ENCODE results near the gene SMIM8.

GRCh38 chr6:87341899-87342298 lies 19.5 kb downstream of the SMIM8 start:
- TF ChIP-seq CTCF (IDR thresholded peaks at IDR 0.05), result no peak
- no peak for TF ChIP-seq POLR2A (IDR thresholded peaks at IDR 0.05)
